ENCODE data around the gene ARHGAP45.

GRCh38 chr19:1070576-1070930 is 3.6 kb downstream of the ARHGAP45 start:
- TF ChIP-seq POLR2AphosphoS5 (IDR thresholded peaks at IDR 0.05; ENCODE audit: low read depth, low read length) (no peak), POLR2A (IDR thresholded peaks at IDR 0.05; ENCODE audit: low read depth, low read length) (no peak)
